ENCODE results near the gene GLYAT. TPM values are rescaled to one million over a fixed set of nuclear protein-coding genes. Genes with fewer than 3 reads are reported as not detected.
"Not testable (repeated sequence)": the region's sequence is repeated elsewhere in the genome, so short reads cannot be mapped to it uniquely, and the experiment has no call there.

The GLYAT gene
- total RNA-seq, 2 donors from 2014 or later: not detected

DNA sequence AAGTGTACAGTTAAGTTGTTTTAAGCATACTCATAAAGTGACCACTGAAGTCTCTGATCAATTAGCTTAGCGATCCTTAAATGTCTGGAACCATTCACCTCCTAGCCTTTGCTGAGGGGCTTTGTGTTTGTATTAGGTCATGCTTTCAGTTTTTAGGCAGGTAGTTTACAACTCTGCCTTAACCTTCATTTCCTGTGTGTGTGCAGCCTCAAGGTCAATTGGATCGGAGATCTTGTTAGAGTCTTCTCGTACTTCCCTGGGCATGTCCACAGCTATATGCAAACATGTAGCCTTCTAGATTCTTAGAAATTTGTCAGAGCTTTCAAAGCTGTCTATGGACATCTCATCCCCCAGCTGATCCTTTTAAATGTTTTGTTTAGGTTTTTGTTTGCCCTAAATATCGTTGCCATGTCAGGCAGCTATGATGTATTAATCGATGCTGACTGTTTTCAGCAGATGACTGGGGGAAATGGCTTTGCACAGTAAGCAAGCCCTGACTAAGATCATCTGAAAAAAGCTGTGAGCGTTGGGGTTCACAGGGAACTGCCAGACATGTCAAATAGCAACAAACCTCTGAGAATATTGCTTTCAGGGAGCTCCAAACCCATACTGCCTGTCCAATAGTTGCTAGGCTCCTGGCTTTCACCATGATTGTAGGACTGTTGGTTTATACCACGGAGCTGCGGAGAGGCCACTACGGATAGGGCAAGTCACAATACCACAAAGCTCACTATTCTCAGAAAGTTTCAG lies 45.6 kb downstream of the GLYAT start:
- Mint-ChIP-seq H3K4me1 (no peaks in the 10 kb centered on the region), H3K36me3 (ENCODE audit: low read depth) (no peaks in the 10 kb centered on the region), H3K4me3 (no peak overlapping the region), H3K27me3 (peaks cover 22% of the 10 kb centered on the region), H3K27ac (no peak overlapping the region)
- DNase-seq (no peak), ATAC-seq (peak; percentile 35)
- no peaks in the 10 kb centered on the region for H3K9me3 ChIP-seq (ENCODE audit: control insufficient read depth, low read length, poor library complexity, severe bottlenecking)

DNA sequence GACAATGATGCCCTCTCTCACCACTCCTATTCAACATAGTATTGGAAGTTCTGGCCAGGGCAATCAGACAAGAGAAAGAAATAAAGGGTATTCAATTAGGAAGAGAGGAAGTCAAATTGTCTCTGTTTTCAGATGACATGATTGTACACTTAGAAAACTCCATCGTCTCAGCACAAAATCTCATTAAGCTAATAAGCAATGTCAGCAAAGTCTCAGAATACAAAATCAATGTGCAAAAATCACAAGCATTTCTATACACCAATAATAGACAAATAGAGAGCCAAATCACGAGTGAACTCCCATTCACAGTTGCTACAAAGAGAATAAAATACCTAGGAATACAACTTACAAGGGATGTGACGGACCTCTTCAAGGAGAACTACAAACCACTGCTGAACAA lies 49.1 kb downstream of the GLYAT start:
- H3K27ac Mint-ChIP-seq: not testable (repeated sequence)

DNA sequence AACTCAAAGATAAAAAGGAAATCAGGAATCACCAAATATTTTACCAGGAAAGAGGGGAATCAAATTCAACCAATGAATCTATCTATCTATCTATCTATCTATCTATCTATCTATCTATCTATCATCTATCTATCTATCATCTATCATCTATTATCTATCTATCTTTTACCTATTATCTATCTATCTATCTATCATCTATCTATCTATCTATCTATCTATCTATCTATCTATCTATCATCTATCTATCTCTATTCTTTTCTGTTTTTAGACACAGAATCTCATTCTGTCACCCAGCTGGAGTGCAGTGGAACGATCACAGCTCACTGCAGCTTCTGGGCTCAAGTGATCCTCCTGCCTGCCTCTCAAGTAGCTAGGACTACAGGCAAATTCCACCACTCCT lies 54.2 kb downstream of the GLYAT start:
- not testable (repeated sequence) for ATAC-seq; H3K4me3 Mint-ChIP-seq; H3K36me3 Mint-ChIP-seq (ENCODE audit: low read depth); DNase-seq; H3K9me3 ChIP-seq (ENCODE audit: control insufficient read depth, low read length, poor library complexity, severe bottlenecking); H3K27ac Mint-ChIP-seq; H3K4me1 Mint-ChIP-seq
- H3K27me3 Mint-ChIP-seq: peaks cover 36% of the 10 kb centered on the region

More for the DNA sequence above, 49.1 kb downstream of the GLYAT start:
- peaks cover 40% of the 10 kb centered on the region for H3K27me3 Mint-ChIP-seq
- not testable (repeated sequence) for H3K9me3 ChIP-seq (ENCODE audit: control insufficient read depth, low read length, poor library complexity, severe bottlenecking); H3K36me3 Mint-ChIP-seq (ENCODE audit: low read depth); DNase-seq; ATAC-seq; H3K4me1 Mint-ChIP-seq; H3K4me3 Mint-ChIP-seq

DNA sequence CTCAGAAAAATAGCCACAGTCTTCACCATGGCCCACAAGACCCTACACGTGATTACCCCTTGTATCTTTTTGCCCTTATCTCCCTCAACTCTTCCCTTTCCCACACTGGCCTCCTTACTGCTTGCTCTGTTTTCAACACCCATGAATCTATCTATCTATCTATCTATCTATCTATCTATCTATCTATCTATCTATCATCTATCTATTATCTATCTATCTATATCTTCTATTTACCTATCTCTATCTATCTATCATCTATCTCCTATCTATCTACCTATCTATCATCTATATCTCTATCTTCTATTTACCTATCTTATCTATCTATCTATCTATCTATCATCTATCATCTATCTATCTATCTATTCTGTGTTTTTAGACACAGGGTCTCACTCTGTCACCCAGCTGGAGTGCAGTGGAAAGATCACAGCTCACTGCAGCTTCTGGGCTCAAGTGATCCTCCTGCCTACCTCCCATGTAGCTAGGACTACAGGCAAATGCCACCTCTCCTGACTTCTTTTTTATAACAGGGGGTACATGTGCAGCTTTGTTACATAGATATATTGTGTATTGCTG lies 55.1 kb downstream of the GLYAT start:
- no peak overlapping the region for H3K27ac Mint-ChIP-seq
- H3K36me3 Mint-ChIP-seq (ENCODE audit: low read depth): no peaks in the 10 kb centered on the region
- DNase-seq: no peak

DNA sequence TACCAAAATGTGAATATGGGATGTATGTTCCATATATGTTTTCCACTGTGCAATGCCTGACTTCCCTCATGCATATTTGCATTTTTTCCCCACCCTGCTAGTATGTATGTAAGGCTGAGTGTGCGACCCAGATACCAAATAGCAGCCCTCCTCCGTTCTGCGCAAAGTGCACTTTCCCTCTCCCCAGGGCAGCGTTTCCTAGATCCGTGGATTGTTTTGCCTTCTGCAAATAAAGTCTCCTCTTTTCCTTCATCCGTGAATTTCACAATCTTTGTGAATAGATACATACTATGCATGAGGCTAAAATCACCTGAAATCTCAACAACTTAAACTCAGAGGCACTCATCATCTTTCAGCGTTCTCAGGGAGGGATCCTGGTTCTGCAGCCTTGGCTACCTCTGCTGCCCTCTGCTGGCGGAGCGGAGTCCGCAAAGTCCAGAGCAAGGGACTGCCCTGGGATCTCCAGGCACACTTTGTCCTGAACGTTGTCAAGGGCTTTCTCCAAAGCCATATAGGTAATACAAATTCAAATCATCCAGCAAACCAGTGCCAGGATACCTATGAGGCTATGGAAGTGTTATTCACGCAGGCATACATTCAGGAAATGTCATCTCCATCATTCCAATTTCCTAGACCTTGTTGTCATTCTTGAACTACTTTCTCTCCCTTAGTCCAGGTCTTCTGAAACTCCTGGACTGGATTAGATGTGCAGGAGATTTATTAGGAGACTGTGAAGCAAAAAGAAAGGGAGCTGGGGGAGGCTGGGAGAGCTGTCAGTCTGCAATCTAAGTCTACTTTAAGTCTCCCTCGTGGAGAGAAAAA lies 56.2 kb downstream of the GLYAT start:
- Mint-ChIP-seq H3K27me3 (peaks cover 24% of the 10 kb centered on the region), H3K36me3 (ENCODE audit: low read depth) (no peaks in the 10 kb centered on the region), H3K4me3 (no peak overlapping the region), H3K4me1 (no peaks in the 10 kb centered on the region), H3K27ac (no peak overlapping the region)
- peak; percentile 49 to 70 (median 55) for DNase-seq
- no peaks in the 10 kb centered on the region for H3K9me3 ChIP-seq (ENCODE audit: control insufficient read depth, low read length, poor library complexity, severe bottlenecking)
- peak; percentile 81 for ATAC-seq

More for the DNA sequence above, 55.1 kb downstream of the GLYAT start:
- Mint-ChIP-seq H3K4me1 (no peaks in the 10 kb centered on the region), H3K4me3 (no peak overlapping the region), H3K27me3 (peaks cover 35% of the 10 kb centered on the region)
- ATAC-seq: no peak
- H3K9me3 ChIP-seq (ENCODE audit: control insufficient read depth, low read length, poor library complexity, severe bottlenecking): no peaks in the 10 kb centered on the region

DNA sequence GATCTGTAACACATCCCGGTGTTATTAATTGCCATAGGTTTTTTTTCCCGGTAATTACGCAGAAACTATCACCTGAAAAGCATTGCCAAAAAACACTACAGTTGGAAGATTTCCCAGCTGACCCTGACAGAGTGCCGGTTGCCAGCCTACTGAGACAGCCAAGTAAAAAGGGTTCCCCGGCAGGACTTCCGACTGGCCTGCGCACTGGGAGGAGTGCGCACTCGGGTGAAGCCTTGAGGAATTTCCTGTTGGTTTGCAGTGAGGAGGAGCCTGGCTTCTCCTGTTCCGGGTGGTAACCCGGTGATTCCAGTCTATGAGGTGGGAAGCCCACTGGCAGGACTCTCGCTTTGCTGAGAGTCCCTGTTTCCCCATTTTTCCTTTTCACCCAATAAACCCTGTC lies 57.1 kb downstream of the GLYAT start:
- ATAC-seq (no peak), DNase-seq (no peak)
- Mint-ChIP-seq H3K4me3 (no peak overlapping the region), H3K27me3 (peaks cover 15% of the 10 kb centered on the region), H3K4me1 (no peaks in the 10 kb centered on the region), H3K27ac (no peak overlapping the region), H3K36me3 (ENCODE audit: low read depth) (no peaks in the 10 kb centered on the region)
- H3K9me3 ChIP-seq (ENCODE audit: control insufficient read depth, low read length, poor library complexity, severe bottlenecking): no peaks in the 10 kb centered on the region

DNA sequence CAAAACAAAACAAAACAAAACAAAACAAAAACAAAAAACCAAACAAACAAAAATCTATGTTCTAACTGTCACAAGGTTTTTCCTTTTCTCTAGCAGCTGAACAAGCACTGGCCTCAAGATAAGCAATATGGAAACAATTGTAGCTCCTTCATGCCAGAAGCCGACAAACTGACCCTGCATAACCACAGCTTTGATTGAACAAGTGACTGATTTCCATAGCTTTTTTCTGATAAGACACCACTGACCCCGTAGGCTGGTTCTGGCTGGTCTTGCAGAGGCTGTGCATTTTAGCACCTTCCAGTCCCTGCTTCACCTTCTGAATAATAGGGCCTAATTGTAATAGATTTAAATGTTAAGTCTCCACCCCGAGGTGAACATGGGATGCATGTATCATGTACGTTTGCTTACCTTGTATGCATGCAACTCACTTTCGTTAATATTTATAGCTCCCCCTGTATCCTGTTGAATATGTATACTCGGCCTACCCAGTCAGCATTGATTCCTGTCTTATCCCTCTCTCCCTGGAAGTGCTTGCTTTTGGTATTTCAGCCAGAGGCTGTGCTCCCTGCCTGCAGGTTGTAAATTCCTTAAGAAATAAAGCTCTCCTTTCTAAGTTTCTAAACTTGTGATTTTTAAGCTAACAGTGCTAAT lies 59.6 kb downstream of the GLYAT start:
- ATAC-seq: no peak
- Mint-ChIP-seq H3K27me3 (no peaks in the 10 kb centered on the region), H3K36me3 (ENCODE audit: low read depth) (no peaks in the 10 kb centered on the region), H3K4me3 (no peak overlapping the region), H3K4me1 (no peaks in the 10 kb centered on the region), H3K27ac (no peak overlapping the region)
- H3K9me3 ChIP-seq (ENCODE audit: control insufficient read depth, low read length, poor library complexity, severe bottlenecking): no peaks in the 10 kb centered on the region
- no peak for DNase-seq

DNA sequence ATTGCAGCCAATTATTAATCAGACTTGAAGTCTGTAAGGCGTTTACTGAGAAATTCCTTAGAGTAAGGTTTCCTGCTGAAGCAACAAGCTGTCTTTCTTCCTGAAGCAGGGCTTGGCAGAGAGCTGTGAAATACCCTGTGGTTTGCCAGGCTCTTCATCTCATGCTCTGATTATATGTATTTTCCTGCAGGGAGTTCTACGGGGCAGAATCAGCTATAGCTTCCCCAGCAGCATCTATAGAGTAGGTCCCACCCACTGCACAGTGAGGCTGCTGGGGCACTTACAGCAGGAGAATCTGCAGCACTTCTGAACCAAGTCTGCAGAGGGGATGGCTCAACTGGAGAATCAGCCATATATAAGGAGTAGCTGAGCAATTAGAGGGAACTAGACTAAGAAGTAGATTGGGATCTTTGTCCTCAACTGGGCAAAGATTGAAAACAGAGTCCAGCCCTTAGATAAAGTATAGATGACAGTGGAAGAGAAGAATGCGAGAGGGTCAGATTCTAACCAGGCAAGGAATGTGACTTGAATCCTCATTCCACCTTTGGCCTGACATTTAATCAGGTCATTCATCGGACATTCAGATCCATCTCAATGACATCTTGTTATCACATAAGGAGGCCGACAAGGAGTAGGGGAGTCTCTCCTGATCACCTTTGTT lies 71.7 kb downstream of the GLYAT start:
- no peak for ATAC-seq
- no peak overlapping the region for H3K4me3 Mint-ChIP-seq
- H3K36me3 Mint-ChIP-seq (ENCODE audit: low read depth): no peaks in the 10 kb centered on the region
- no peak overlapping the region for H3K27ac Mint-ChIP-seq
- no peak for DNase-seq
- H3K27me3 Mint-ChIP-seq: peaks cover 38% of the 10 kb centered on the region
- H3K9me3 ChIP-seq (ENCODE audit: control insufficient read depth, low read length, poor library complexity, severe bottlenecking): no peaks in the 10 kb centered on the region
- no peaks in the 10 kb centered on the region for H3K4me1 Mint-ChIP-seq

DNA sequence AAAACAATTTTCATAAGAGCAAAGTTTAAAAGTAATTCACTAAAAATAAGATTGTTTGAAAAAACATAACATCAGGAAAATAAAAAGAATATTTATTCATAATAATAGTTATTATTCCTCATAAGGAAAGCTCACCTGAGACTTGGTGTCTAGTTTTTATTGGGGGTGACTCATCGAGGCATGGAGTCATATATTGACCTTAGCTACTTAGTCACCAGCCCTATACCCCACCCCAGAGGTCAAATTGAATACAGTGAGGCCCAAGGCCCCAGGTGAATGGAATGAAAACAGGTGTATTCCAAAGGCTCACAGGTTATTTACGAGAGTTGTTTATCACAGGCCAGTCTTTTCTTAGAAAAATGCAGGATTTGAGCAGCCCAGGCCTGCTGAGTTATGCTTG lies 72.3 kb downstream of the GLYAT start:
- Mint-ChIP-seq H3K27ac (no peak overlapping the region), H3K27me3 (peaks cover 35% of the 10 kb centered on the region), H3K4me1 (no peaks in the 10 kb centered on the region), H3K4me3 (no peak overlapping the region), H3K36me3 (ENCODE audit: low read depth) (no peaks in the 10 kb centered on the region)
- no peak for ATAC-seq
- no peaks in the 10 kb centered on the region for H3K9me3 ChIP-seq (ENCODE audit: control insufficient read depth, low read length, poor library complexity, severe bottlenecking)
- DNase-seq: no peak

Other genes starting within 250 kb of the GLYAT start
- under 1 TPM; 0.32 to 0.50 TPM for gene OR5B21, start 223.8 kb downstream of the GLYAT start, total RNA-seq
- gene LPXN, start 156.1 kb downstream of the GLYAT start, total RNA-seq: 10 to 100 TPM; 92.8 to 99.8 TPM
- 10 to 100 TPM; 36.1 to 43.2 TPM for gene ZFP91, start 152.9 kb downstream of the GLYAT start, total RNA-seq
- 1 to 10 TPM; 3.8 to 4.3 TPM for gene CNTF, start 109.3 kb downstream of the GLYAT start, total RNA-seq
- not detected for gene GLYATL2, start 112.8 kb upstream of the GLYAT start, total RNA-seq
- not detected for gene GLYATL1, start 207.5 kb upstream of the GLYAT start, total RNA-seq